Stomach smooth muscle (tissue), 2 donors: Measurements from ENCODE around the gene MYO3A.
"Not testable (repeated sequence)": the region's sequence is repeated elsewhere in the genome, so short reads cannot be mapped to it uniquely, and the experiment has no call there.

ENCODE experiments used
- H3K27ac ChIP-seq: one replicate; pipeline ENCODE4 v1.7.0; 2013; ENCODE audit warnings: mild to moderate bottlenecking, low read length, inconsistent platforms
- H3K27me3 ChIP-seq, 2 donors: one replicate each; pipeline ENCODE4 v1.7.0; 2013; ENCODE audit warnings: low read length in 2 of 2; ENCODE audit not compliant: insufficient read depth in 2 of 2, control insufficient read depth in 1 of 2
- H3K36me3 ChIP-seq, 2 donors: one replicate each; pipeline ENCODE4 v1.7.0; 2013; ENCODE audit warnings: low read length in 2 of 2; ENCODE audit not compliant: control insufficient read depth in 2 of 2, insufficient read depth in 2 of 2
- H3K4me1 ChIP-seq: one replicate; pipeline ENCODE4 v1.7.0; 2013; ENCODE audit warnings: low read length; ENCODE audit not compliant: control insufficient read depth, insufficient read depth
- H3K4me3 ChIP-seq, 2 donors: one replicate each; pipeline ENCODE4 v1.7.0; 2013; ENCODE audit warnings: low read length in 2 of 2
- H3K9ac ChIP-seq, 2 donors: one replicate each; pipeline ENCODE4 v1.7.0; 2013; ENCODE audit warnings: low read length in 2 of 2, mild to moderate bottlenecking in 1 of 2
- H3K9me3 ChIP-seq, 2 donors: one replicate each; pipeline ENCODE4 v1.7.0; 2013; ENCODE audit warnings: low read length in 2 of 2; ENCODE audit not compliant: control insufficient read depth in 2 of 2
- donor health status: healthy.
- donor health status: Pancreatic carcinoma.

MYO3A gene

GRCh38 chr10:25982107-25982506, 48.1 kb downstream of the MYO3A start:
- H3K4me3 ChIP-seq, result no peak overlapping the region
- H3K36me3 ChIP-seq, result no peaks in the 10 kb centered on the region
- peaks cover 0 to 4% of the 10 kb centered on the region in 2 donors for H3K9me3 ChIP-seq
- no peaks in the 10 kb centered on the region for H3K27me3 ChIP-seq
- no peaks in the 10 kb centered on the region for H3K4me1 ChIP-seq
- no peak overlapping the region for H3K27ac ChIP-seq
- H3K9ac ChIP-seq, result no peak overlapping the region

GRCh38 chr10:25988583-25988982, 54.6 kb downstream of the MYO3A start:
- Histone ChIP-seq H3K9ac (no peak overlapping the region), H3K9me3 (no peaks in the 10 kb centered on the region), H3K36me3 (no peaks in the 10 kb centered on the region), H3K27ac (no peak overlapping the region), H3K4me1 (no peaks in the 10 kb centered on the region), H3K27me3 (no peaks in the 10 kb centered on the region), H3K4me3 (no peak overlapping the region)

GRCh38 chr10:25989951-25990350, 55.9 kb downstream of the MYO3A start:
- Histone ChIP-seq H3K36me3 (no peaks in the 10 kb centered on the region), H3K9ac (no peak overlapping the region), H3K27me3 (no peaks in the 10 kb centered on the region), H3K4me3 (no peak overlapping the region), H3K4me1 (no peaks in the 10 kb centered on the region), H3K9me3 (no peaks in the 10 kb centered on the region), H3K27ac (no peak overlapping the region)

- Histone ChIP-seq H3K27ac (no peak overlapping the region), H3K4me3 (no peak overlapping the region), H3K36me3 (no peaks in the 10 kb centered on the region), H3K9ac (no peak overlapping the region), H3K9me3 (no peaks in the 10 kb centered on the region), H3K4me1 (no peaks in the 10 kb centered on the region), H3K27me3 (no peaks in the 10 kb centered on the region)
Observed at GRCh38 chr10:25999295-25999981, 65.4 kb downstream of the MYO3A start.

- Histone ChIP-seq H3K9me3 (no peaks in the 10 kb centered on the region), H3K4me3 (no peak overlapping the region), H3K36me3 (no peaks in the 10 kb centered on the region), H3K9ac (no peak overlapping the region), H3K4me1 (no peaks in the 10 kb centered on the region), H3K27me3 (no peaks in the 10 kb centered on the region), H3K27ac (no peak overlapping the region)
Observed at GRCh38 chr10:26000971-26001370, 66.9 kb downstream of the MYO3A start.

GRCh38 chr10:26002466-26002865, 68.4 kb downstream of the MYO3A start:
- H3K36me3 ChIP-seq, H3K27me3 ChIP-seq, H3K9ac ChIP-seq, H3K9me3 ChIP-seq, H3K4me1 ChIP-seq, H3K27ac ChIP-seq, H3K4me3 ChIP-seq: not testable (repeated sequence)

GRCh38 chr10:26015092-26015491, 81.1 kb downstream of the MYO3A start:
- H3K9ac ChIP-seq, result no peak overlapping the region
- no peaks in the 10 kb centered on the region for H3K27me3 ChIP-seq
- no peaks in the 10 kb centered on the region for H3K4me1 ChIP-seq
- H3K27ac ChIP-seq, result no peak overlapping the region
- H3K4me3 ChIP-seq, result no peak overlapping the region
- H3K36me3 ChIP-seq, result no peaks in the 10 kb centered on the region
- H3K9me3 ChIP-seq, result no peaks in the 10 kb centered on the region

GRCh38 chr10:26022831-26023230, 88.8 kb downstream of the MYO3A start:
- Histone ChIP-seq H3K9ac (no peak overlapping the region), H3K27ac (no peak overlapping the region), H3K36me3 (no peaks in the 10 kb centered on the region), H3K4me1 (no peaks in the 10 kb centered on the region), H3K9me3 (no peaks in the 10 kb centered on the region), H3K27me3 (no peaks in the 10 kb centered on the region), H3K4me3 (no peak overlapping the region)

- Histone ChIP-seq H3K4me1 (no peaks in the 10 kb centered on the region), H3K9me3 (no peaks in the 10 kb centered on the region), H3K36me3 (no peaks in the 10 kb centered on the region), H3K27me3 (no peaks in the 10 kb centered on the region), H3K4me3 (no peak overlapping the region), H3K9ac (no peak overlapping the region), H3K27ac (no peak overlapping the region)
Observed at GRCh38 chr10:26024303-26024702, 90.3 kb downstream of the MYO3A start.

GRCh38 chr10:26025523-26025922, 91.5 kb downstream of the MYO3A start:
- Histone ChIP-seq H3K36me3 (no peaks in the 10 kb centered on the region), H3K9ac (no peak overlapping the region), H3K4me3 (no peak overlapping the region), H3K27ac (no peak overlapping the region), H3K9me3 (no peaks in the 10 kb centered on the region), H3K27me3 (no peaks in the 10 kb centered on the region), H3K4me1 (no peaks in the 10 kb centered on the region)

GRCh38 chr10:26029858-26030257, 95.8 kb downstream of the MYO3A start:
- Histone ChIP-seq H3K27me3 (no peaks in the 10 kb centered on the region), H3K9me3 (no peaks in the 10 kb centered on the region), H3K9ac (no peak overlapping the region), H3K4me1 (no peaks in the 10 kb centered on the region), H3K4me3 (no peak overlapping the region), H3K36me3 (no peaks in the 10 kb centered on the region), H3K27ac (no peak overlapping the region)
